ENCODE data around the gene CD38. TPM values are rescaled to one million over a fixed set of nuclear protein-coding genes. Genes with fewer than 3 reads are reported as not detected.

CD38 gene
- total RNA-seq, 5 donors from 2014 or later (not counting 1 experiment from before 2014, with no cell fraction given) = 4.3 to 22.8 (median 5.0) TPM

DNA sequence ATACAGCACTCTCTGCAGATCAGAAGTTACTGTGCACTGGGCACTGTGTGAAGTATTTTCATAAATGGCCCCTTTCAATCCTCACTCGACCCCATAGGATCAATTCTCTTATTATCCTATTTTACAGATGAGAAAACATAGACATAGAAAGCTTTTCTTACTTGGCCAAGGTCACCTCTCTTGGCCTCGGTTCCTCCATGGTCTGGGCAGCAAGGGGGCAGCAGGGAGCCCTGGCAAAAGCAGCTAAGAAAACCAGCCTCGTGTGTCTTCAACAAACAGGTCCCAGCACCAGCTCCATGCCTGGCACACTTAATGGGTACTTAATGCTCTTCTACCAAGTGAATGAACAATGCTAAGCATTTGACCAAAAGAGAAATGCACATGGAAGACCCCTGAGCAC is 40.9 kb upstream of the CD38 start:
- Histone ChIP-seq H3K27me3 (replicated peaks in 1 of 2; ENCODE audit: control insufficient read depth in 2 of 2, extremely low read depth in 1 of 2, insufficient read depth in 2 of 2, low read length in 1 of 2) (no peaks in the 10 kb centered on the region), H3K27ac (ENCODE audit: low read length) (no peak overlapping the region), H3K36me3 (ENCODE audit: control insufficient read depth in 2 of 2, extremely low read depth in 1 of 2, insufficient read depth in 1 of 2, low read length in 1 of 2) (no peaks in the 10 kb centered on the region), H3K9me3 (peaks cover 2% of the 10 kb centered on the region), H3K4me3 (ENCODE audit: control insufficient read depth in 1 of 2, extremely low read depth in 1 of 2, low read length in 1 of 2) (no peak overlapping the region), H3K4me1 (ENCODE audit: control insufficient read depth in 1 of 2, extremely low read depth in 1 of 2, insufficient read depth in 2 of 2, low read length in 2 of 2) (peaks cover 3 to 6% of the 10 kb centered on the region in 2 experiments)
- H3K4me1 Mint-ChIP-seq = peaks cover 15 to 32% (median 24%) of the 10 kb centered on the region in 3 donors
- CTCF ChIA-PET = interaction anchor here in 1 of 2 donors (0.6 to 2.2 kb wide), 2 partner anchors 19 to 30 kb away, joined by 3 to 9 read pairs; no protein-coding TSS in a partner anchor
- DNase-seq (no peak), ATAC-seq (replicated peaks in 1 of 4) (no peak)
- H3K9me3 Mint-ChIP-seq = peaks cover 0 to 11% (median 6%) of the 10 kb centered on the region in 3 donors
- POLR2A ChIA-PET = no interaction called here
- 62% methylated on average over 2 of the region's 3 CpGs for WGBS (ENCODE audit: insufficient coverage)
- H3K36me3 Mint-ChIP-seq = peaks cover 4% of the 10 kb centered on the region
- no peaks in the 10 kb centered on the region for H3K27me3 Mint-ChIP-seq
- no peak overlapping the region for H3K4me3 Mint-ChIP-seq
- no peak overlapping the region for H3K27ac Mint-ChIP-seq

GRCh38 chr4:15738877-15739276 is 39.3 kb upstream of the CD38 start:
- Mint-ChIP-seq H3K4me3 (no peak overlapping the region), H3K36me3 (peaks cover 10% of the 10 kb centered on the region), H3K4me1 (peaks cover 11 to 38% (median 20%) of the 10 kb centered on the region in 3 donors), H3K27ac (no peak overlapping the region), H3K27me3 (no peaks in the 10 kb centered on the region), H3K9me3 (peaks cover 0 to 19% (median 11%) of the 10 kb centered on the region in 3 donors)
- ATAC-seq (replicated peaks in 1 of 4) (no peak), DNase-seq (no peak)
- Histone ChIP-seq H3K36me3 (ENCODE audit: control insufficient read depth in 2 of 2, extremely low read depth in 1 of 2, insufficient read depth in 1 of 2, low read length in 1 of 2) (no peaks in the 10 kb centered on the region), H3K9me3 (peaks cover 2% of the 10 kb centered on the region), H3K4me1 (ENCODE audit: control insufficient read depth in 1 of 2, extremely low read depth in 1 of 2, insufficient read depth in 2 of 2, low read length in 2 of 2) (peaks cover 3 to 6% of the 10 kb centered on the region in 2 experiments), H3K27ac (ENCODE audit: low read length) (no peak overlapping the region), H3K4me3 (ENCODE audit: control insufficient read depth in 1 of 2, extremely low read depth in 1 of 2, low read length in 1 of 2) (no peak overlapping the region), H3K27me3 (replicated peaks in 1 of 2; ENCODE audit: control insufficient read depth in 2 of 2, extremely low read depth in 1 of 2, insufficient read depth in 2 of 2, low read length in 1 of 2) (no peaks in the 10 kb centered on the region)
- WGBS (ENCODE audit: insufficient coverage) = no CpG with 5 or more reads among the region's 1 CpG
- POLR2A ChIA-PET = no interaction called here
- CTCF ChIA-PET = interaction anchor here (0.7 to 2.2 kb wide), 3 partner anchors 18 to 288 kb away, joined by 3 to 9 read pairs (median 3); no protein-coding TSS in a partner anchor

GRCh38 chr4:15740764-15741404 is 37.2 kb upstream of the CD38 start:
- WGBS (ENCODE audit: insufficient coverage) = 96% methylated on average over 3 of the region's 11 CpGs
- DNase-seq (no peak), ATAC-seq (replicated peaks in 1 of 4) (no peak)
- Histone ChIP-seq H3K36me3 (ENCODE audit: control insufficient read depth in 2 of 2, extremely low read depth in 1 of 2, insufficient read depth in 1 of 2, low read length in 1 of 2) (no peaks in the 10 kb centered on the region), H3K27me3 (replicated peaks in 1 of 2; ENCODE audit: control insufficient read depth in 2 of 2, extremely low read depth in 1 of 2, insufficient read depth in 2 of 2, low read length in 1 of 2) (no peaks in the 10 kb centered on the region), H3K4me3 (ENCODE audit: control insufficient read depth in 1 of 2, extremely low read depth in 1 of 2, low read length in 1 of 2) (no peak overlapping the region), H3K4me1 (ENCODE audit: control insufficient read depth in 1 of 2, extremely low read depth in 1 of 2, insufficient read depth in 2 of 2, low read length in 2 of 2) (peaks cover 0 to 3% of the 10 kb centered on the region in 2 experiments), H3K27ac (ENCODE audit: low read length) (no peak overlapping the region), H3K9me3 (peaks cover 2% of the 10 kb centered on the region)
- POLR2A ChIA-PET = interaction anchor here in 1 of 2 donors (0.6 kb wide), 1 partner anchor 95 kb away, joined by 3 read pairs; no protein-coding TSS in a partner anchor
- peaks cover 6 to 27% (median 11%) of the 10 kb centered on the region in 3 donors for H3K4me1 Mint-ChIP-seq
- H3K27ac Mint-ChIP-seq = no peak overlapping the region
- H3K4me3 Mint-ChIP-seq = no peak overlapping the region
- CTCF ChIA-PET = interaction anchor here (0.6 to 1.4 kb wide), 2 partner anchors 65 to 523 kb away, joined by 3 to 4 read pairs; no protein-coding TSS in a partner anchor
- peaks cover 10% of the 10 kb centered on the region for H3K36me3 Mint-ChIP-seq
- no peaks in the 10 kb centered on the region for H3K27me3 Mint-ChIP-seq
- peaks cover under 1 to 19% (median 11%) of the 10 kb centered on the region in 3 donors for H3K9me3 Mint-ChIP-seq

GRCh38 chr4:15742083-15742582 is 36.0 kb upstream of the CD38 start:
- H3K9me3 ChIP-seq = peaks cover 2% of the 10 kb centered on the region
- no peaks in the 10 kb centered on the region for H3K36me3 ChIP-seq (ENCODE audit: control insufficient read depth in 2 of 2, extremely low read depth in 1 of 2, insufficient read depth in 1 of 2, low read length in 1 of 2)
- WGBS (ENCODE audit: insufficient coverage) = 60% methylated on average over 1 of the region's 1 CpG
- peaks cover 10% of the 10 kb centered on the region for H3K36me3 Mint-ChIP-seq
- peaks cover 5 to 22% (median 8%) of the 10 kb centered on the region in 3 donors for H3K4me1 Mint-ChIP-seq
- peaks cover 0 to 3% of the 10 kb centered on the region in 2 experiments for H3K4me1 ChIP-seq (ENCODE audit: control insufficient read depth in 1 of 2, extremely low read depth in 1 of 2, insufficient read depth in 2 of 2, low read length in 2 of 2)
- H3K4me3 Mint-ChIP-seq = no peak overlapping the region
- no peaks in the 10 kb centered on the region for H3K27me3 Mint-ChIP-seq
- no peak overlapping the region for H3K27ac Mint-ChIP-seq
- DNase-seq (no peak), ATAC-seq (replicated peaks in 1 of 4) (no peak)
- CTCF ChIA-PET = no interaction called here
- no peaks in the 10 kb centered on the region for H3K27me3 ChIP-seq (replicated peaks in 1 of 2; ENCODE audit: control insufficient read depth in 2 of 2, extremely low read depth in 1 of 2, insufficient read depth in 2 of 2, low read length in 1 of 2)
- POLR2A ChIA-PET = no interaction called here
- H3K27ac ChIP-seq (ENCODE audit: low read length) = no peak overlapping the region
- H3K4me3 ChIP-seq (ENCODE audit: control insufficient read depth in 1 of 2, extremely low read depth in 1 of 2, low read length in 1 of 2) = no peak overlapping the region
- H3K9me3 Mint-ChIP-seq = peaks cover 6 to 23% (median 15%) of the 10 kb centered on the region in 3 donors

DNA sequence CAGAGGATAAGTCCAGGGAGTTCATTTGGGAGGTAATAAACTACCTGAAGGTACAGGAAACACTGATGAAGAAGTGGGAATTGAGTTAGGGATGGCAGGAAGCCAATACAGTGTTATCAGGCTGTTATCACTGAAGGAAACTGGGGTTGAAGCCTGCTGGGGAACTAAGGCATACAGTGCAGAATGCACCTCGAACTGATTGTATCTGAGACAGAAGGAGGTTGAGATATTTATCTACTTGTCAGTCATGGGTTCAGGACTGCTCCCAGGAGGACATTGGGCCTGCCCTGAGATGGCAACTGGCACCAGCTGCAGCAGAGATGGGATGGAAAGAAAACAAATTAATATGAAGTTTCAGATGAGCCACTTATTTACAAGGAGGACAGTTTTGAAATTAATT is 35.5 kb upstream of the CD38 start:
- ATAC-seq (replicated peaks in 1 of 4) (no peak), DNase-seq (no peak)
- no peaks in the 10 kb centered on the region for H3K27me3 Mint-ChIP-seq
- Histone ChIP-seq H3K4me1 (ENCODE audit: control insufficient read depth in 1 of 2, extremely low read depth in 1 of 2, insufficient read depth in 2 of 2, low read length in 2 of 2) (no peaks in the 10 kb centered on the region), H3K4me3 (ENCODE audit: control insufficient read depth in 1 of 2, extremely low read depth in 1 of 2, low read length in 1 of 2) (no peak overlapping the region), H3K27ac (ENCODE audit: low read length) (no peak overlapping the region), H3K36me3 (ENCODE audit: control insufficient read depth in 2 of 2, extremely low read depth in 1 of 2, insufficient read depth in 1 of 2, low read length in 1 of 2) (no peaks in the 10 kb centered on the region), H3K9me3 (peaks cover 2% of the 10 kb centered on the region), H3K27me3 (replicated peaks in 1 of 2; ENCODE audit: control insufficient read depth in 2 of 2, extremely low read depth in 1 of 2, insufficient read depth in 2 of 2, low read length in 1 of 2) (no peaks in the 10 kb centered on the region)
- peaks cover 0 to 17% (median 3%) of the 10 kb centered on the region in 3 donors for H3K4me1 Mint-ChIP-seq
- H3K9me3 Mint-ChIP-seq = peaks cover 6 to 23% (median 15%) of the 10 kb centered on the region in 3 donors
- peaks cover 10% of the 10 kb centered on the region for H3K36me3 Mint-ChIP-seq
- H3K4me3 Mint-ChIP-seq = no peak overlapping the region
- CTCF ChIA-PET = interaction anchor here in 1 of 2 donors (0.6 kb wide), 1 partner anchor 24 kb away, joined by 3 read pairs; no protein-coding TSS in a partner anchor
- 20% methylated on average over 1 of the region's 1 CpG for WGBS (ENCODE audit: insufficient coverage)
- no peak overlapping the region for H3K27ac Mint-ChIP-seq
- POLR2A ChIA-PET = no interaction called here

DNA sequence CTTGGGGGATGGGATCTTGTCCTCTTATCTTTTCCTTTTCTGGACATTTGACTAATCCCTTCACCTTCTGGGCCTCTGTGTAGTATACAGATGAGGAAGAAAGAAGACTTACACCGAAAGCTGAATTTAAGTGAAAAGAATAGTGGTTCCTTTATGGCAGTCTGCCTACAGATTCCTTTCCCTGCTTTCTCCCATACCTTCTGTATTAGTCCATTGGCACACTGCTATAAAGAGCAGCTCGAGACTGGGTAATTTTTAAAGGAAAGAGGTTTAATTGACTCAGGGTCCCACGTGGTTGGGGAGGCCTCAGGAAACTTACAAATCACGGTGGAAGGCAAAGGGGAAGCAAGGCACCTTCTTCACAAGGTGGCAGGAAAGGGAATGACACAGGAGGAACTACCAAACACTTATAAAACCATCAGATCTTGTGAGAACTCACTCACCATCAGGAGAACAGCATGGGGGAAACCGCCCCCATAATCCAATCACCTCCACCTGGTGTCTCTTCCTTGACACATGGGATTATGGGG is 34.0 kb upstream of the CD38 start:
- H3K27ac Mint-ChIP-seq = no peak overlapping the region
- 38% methylated on average over 2 of the region's 5 CpGs for WGBS (ENCODE audit: insufficient coverage)
- peaks cover 10% of the 10 kb centered on the region for H3K36me3 Mint-ChIP-seq
- no peaks in the 10 kb centered on the region for H3K4me1 ChIP-seq (ENCODE audit: control insufficient read depth in 1 of 2, extremely low read depth in 1 of 2, insufficient read depth in 2 of 2, low read length in 2 of 2)
- peaks cover 0 to 14% (median 0%) of the 10 kb centered on the region in 3 donors for H3K4me1 Mint-ChIP-seq
- CTCF ChIA-PET = interaction anchor here (1.1 to 1.3 kb wide), 3 partner anchors 10 to 62 kb away, joined by 3 read pairs; no protein-coding TSS in a partner anchor
- H3K9me3 ChIP-seq = peaks cover 2% of the 10 kb centered on the region
- H3K27ac ChIP-seq (ENCODE audit: low read length) = no peak overlapping the region
- H3K27me3 ChIP-seq (replicated peaks in 1 of 2; ENCODE audit: control insufficient read depth in 2 of 2, extremely low read depth in 1 of 2, insufficient read depth in 2 of 2, low read length in 1 of 2) = no peaks in the 10 kb centered on the region
- POLR2A ChIA-PET = no interaction called here
- H3K9me3 Mint-ChIP-seq = peaks cover 6 to 23% (median 15%) of the 10 kb centered on the region in 3 donors
- no peak for DNase-seq
- ATAC-seq (replicated peaks in 1 of 4) = no peak
- no peak overlapping the region for H3K4me3 Mint-ChIP-seq
- no peaks in the 10 kb centered on the region for H3K36me3 ChIP-seq (ENCODE audit: control insufficient read depth in 2 of 2, extremely low read depth in 1 of 2, insufficient read depth in 1 of 2, low read length in 1 of 2)
- no peaks in the 10 kb centered on the region for H3K27me3 Mint-ChIP-seq
- H3K4me3 ChIP-seq (ENCODE audit: control insufficient read depth in 1 of 2, extremely low read depth in 1 of 2, low read length in 1 of 2) = no peak overlapping the region
